PFSK-1 (cell line): ENCODE results near the gene WDR72.

Experiments used
- POLR2AphosphoS5 ChIP-seq: IDR thresholded peaks from 2 replicates; pipeline ENCODE4 v1.6.1; 2012; ENCODE audit warnings: low read depth, mild to moderate bottlenecking, control low read depth, low read length, moderate library complexity
- REST ChIP-seq, 2 experiments: IDR thresholded peaks; 2 replicates each; pipeline versions ENCODE4 v1.6.1 to v1.8.0; 2011 to 2012; ENCODE audit warnings: low read depth in 2 of 2, low read length in 2 of 2, control low read depth in 1 of 2, inconsistent platforms in 1 of 2, mild to moderate bottlenecking in 1 of 2, moderate library complexity in 1 of 2; ENCODE audit not compliant: insufficient read depth in 1 of 2
- TAF1 ChIP-seq: IDR thresholded peaks from 2 replicates; pipeline ENCODE4 v1.6.1; 2012; ENCODE audit warnings: low read length, control low read depth, borderline replicate concordance; ENCODE audit not compliant: insufficient read depth

- no peak for TF ChIP-seq TAF1
- TF ChIP-seq REST (IDR thresholded peaks at IDR 0.05; ENCODE audit: insufficient read depth in 1 of 2, low read depth in 2 of 2, low read length in 2 of 2): no peak
- no peak for TF ChIP-seq POLR2AphosphoS5
Observed at GRCh38 chr15:53693729-53694475, 65.6 kb downstream of the WDR72 start.
